Gastroesophageal sphincter (tissue), 4 donors: ENCODE data around the gene PCBP3. TPM values are rescaled to one million over a fixed set of nuclear protein-coding genes. Genes with fewer than 3 reads are reported as not detected.

Source experiments
- ATAC-seq: fragments of 150-250 bp; one replicate; pipeline ENCODE4 v1.9.1; 2016; ENCODE audit warnings: mild to moderate bottlenecking, moderate library complexity
- H3K27ac ChIP-seq, 4 donors: fragments of 200-600 bp; sonication (generic) in 3 of 4; 1 replicate in 3 of 4; 2 replicates in 1 of 4; pipeline ENCODE4 v1.5.1; 2016 to 2019
- H3K27me3 ChIP-seq: fragments of 200-600 bp; sonication (generic); one replicate; pipeline ENCODE4 v1.5.1; 2019
- H3K36me3 ChIP-seq, 2 donors: fragments of 200-600 bp; sonication (generic); one replicate each; pipeline ENCODE4 v1.5.1; 2019; ENCODE audit warnings: control low read depth in 1 of 2
- H3K4me1 ChIP-seq, 3 donors: fragments of 200-600 bp; sonication (generic); 1 replicate in 2 of 3; 2 replicates in 1 of 3; pipeline ENCODE4 v1.5.1; 2016 to 2019; ENCODE audit warnings: control low read depth in 2 of 3
- H3K4me3 ChIP-seq, 2 donors: fragments of 200-600 bp; sonication (generic); one replicate each; pipeline ENCODE4 v1.5.1; 2019; ENCODE audit warnings: mild to moderate bottlenecking in 1 of 2, moderate library complexity in 1 of 2
- H3K9me3 ChIP-seq, 3 donors: fragments of 200-600 bp; sonication (generic); one replicate each; pipeline ENCODE4 v1.5.1; 2017 to 2019; ENCODE audit warnings: control low read depth in 2 of 3
- CTCF ChIP-seq, 4 experiments: fragments of 200-600 bp in 2 of 4; fragments of 450-650 bp in 2 of 4; sonication (generic) in 1 of 4; IDR thresholded peaks; one replicate each; pipeline ENCODE4 v1.5.1; 2017 to 2019; ENCODE audit warnings: antibody characterized with exemption in 4 of 4, mild to moderate bottlenecking in 2 of 4, moderate library complexity in 2 of 4
- EP300 ChIP-seq: sonication (generic); formaldehyde crosslinking; IDR thresholded peaks from one replicate; pipeline ENCODE4 v1.6.1; 2017; ENCODE audit warnings: antibody characterized with exemption, mild to moderate bottlenecking
- POLR2A ChIP-seq, 2 donors: fragments of 450-650 bp; IDR thresholded peaks; one replicate each; pipeline ENCODE4 v1.6.1; 2017; ENCODE audit warnings: antibody characterized with exemption in 2 of 2, mild to moderate bottlenecking in 2 of 2, moderate library complexity in 1 of 2
- POLR2AphosphoS5 ChIP-seq: sonication (generic); formaldehyde crosslinking; IDR thresholded peaks from one replicate; pipeline ENCODE4 v1.6.1; 2017; ENCODE audit warnings: antibody characterized with exemption
- WGBS, 2 donors: methylation state at CpG; one replicate each; pipeline ENCODE4 v1.1.5; 2018; ENCODE audit warnings: low coverage in 1 of 2; 5-methylcytosine and 5-hydroxymethylcytosine counted together
- total RNA-seq, 4 donors: library from RNA; depleted of rRNA; stranded (reverse); fragments of >200 nt; gene quantifications; one replicate each; pipeline ENCODE4 v1.1.0, GENCODE V29; 2016

PCBP3 gene
- total RNA-seq, 4 donors from 2014 or later, result 5.1 to 14.8 (median 10.4) TPM

GRCh38 chr21:45927851-45928850 is 284.6 kb downstream of the PCBP3 start:
- no peaks in the 10 kb centered on the region for H3K27me3 ChIP-seq

GRCh38 chr21:45929449-45929848 is 285.9 kb downstream of the PCBP3 start:
- H3K27me3 ChIP-seq, result no peaks in the 10 kb centered on the region
- ATAC-seq, result no peak
- H3K27ac ChIP-seq, result no peak overlapping the region

More at GRCh38 chr21:45927851-45928850, 284.6 kb downstream of the PCBP3 start:
- ATAC-seq, result no peak
- H3K4me3 ChIP-seq, result no peak overlapping the region
- no peak for TF ChIP-seq EP300
- no peak for TF ChIP-seq POLR2A (IDR thresholded peaks at IDR 0.05)
- no peak for TF ChIP-seq CTCF (IDR thresholded peaks at IDR 0.05)
- TF ChIP-seq POLR2AphosphoS5, result no peak
- H3K27ac ChIP-seq, result no peak overlapping the region
- peaks cover 0 to 3% of the 10 kb centered on the region in 2 donors for H3K36me3 ChIP-seq
- WGBS, 2 donors, result 83% methylated on average over 1 of the region's 34 CpGs; no CpG with 5 or more reads in 1 of the 2 donors
- peaks cover 0 to 4% (median 0%) of the 10 kb centered on the region in 3 donors for H3K4me1 ChIP-seq
- no peaks in the 10 kb centered on the region for H3K9me3 ChIP-seq

GRCh38 chr21:45930231-45930760 is 286.8 kb downstream of the PCBP3 start:
- Histone ChIP-seq H3K36me3 (peaks cover 0 to 11% of the 10 kb centered on the region in 2 donors), H3K4me3 (no peak overlapping the region), H3K27ac (no peak overlapping the region), H3K27me3 (no peaks in the 10 kb centered on the region), H3K9me3 (peaks cover 0 to 10% (median 0%) of the 10 kb centered on the region in 3 donors), H3K4me1 (no peaks in the 10 kb centered on the region)
- ATAC-seq, result no peak
- WGBS, 2 donors, result no CpG with 5 or more reads among the region's 16 CpGs
- TF ChIP-seq CTCF (IDR thresholded peaks at IDR 0.05) (no peak), POLR2A (IDR thresholded peaks at IDR 0.05) (no peak)

More at GRCh38 chr21:45929449-45929848, 285.9 kb downstream of the PCBP3 start:
- Histone ChIP-seq H3K4me3 (no peak overlapping the region), H3K9me3 (peaks cover 0 to 1% (median 0%) of the 10 kb centered on the region in 3 donors), H3K36me3 (peaks cover 0 to 3% of the 10 kb centered on the region in 2 donors), H3K4me1 (no peaks in the 10 kb centered on the region)
- WGBS, 2 donors, result 95 to 100% methylated on average over 1 to 4 of the region's 11 CpGs
- no peak for TF ChIP-seq EP300
- TF ChIP-seq POLR2AphosphoS5, result no peak
- TF ChIP-seq CTCF (IDR thresholded peaks at IDR 0.05), result no peak
- no peak for TF ChIP-seq POLR2A (IDR thresholded peaks at IDR 0.05)

GRCh38 chr21:45930792-45931191 is 287.3 kb downstream of the PCBP3 start:
- H3K4me1 ChIP-seq, result no peaks in the 10 kb centered on the region
- peaks cover 0 to 15% (median 0%) of the 10 kb centered on the region in 3 donors for H3K9me3 ChIP-seq
- H3K36me3 ChIP-seq, result peaks cover 0 to 16% of the 10 kb centered on the region in 2 donors
- ATAC-seq, result no peak
- TF ChIP-seq EP300, result no peak
- no peak for TF ChIP-seq CTCF (IDR thresholded peaks at IDR 0.05)
- TF ChIP-seq POLR2AphosphoS5, result no peak
- TF ChIP-seq POLR2A (IDR thresholded peaks at IDR 0.05), result no peak
- H3K4me3 ChIP-seq, result no peak overlapping the region
- no CpG with 5 or more reads among the region's 7 CpGs for WGBS, 2 donors
- H3K27me3 ChIP-seq, result no peaks in the 10 kb centered on the region
- no peak overlapping the region for H3K27ac ChIP-seq
